Activated naive CD8-positive, alpha-beta T cell (primary cell): ENCODE data around the gene RARRES2.

Source experiments
- H3K27ac Mint-ChIP-seq: one replicate; pipeline ENCODE4 v1.8.0; 2021; ENCODE audit warnings: mixed read lengths
- H3K27me3 Mint-ChIP-seq: one replicate; pipeline ENCODE4 v1.8.0; 2021; ENCODE audit warnings: mixed read lengths
- H3K36me3 Mint-ChIP-seq: one replicate; pipeline ENCODE4 v1.8.0; 2021; ENCODE audit warnings: mixed read lengths
- H3K4me1 Mint-ChIP-seq: one replicate; pipeline ENCODE4 v1.8.0; 2021; ENCODE audit warnings: low read depth, mixed read lengths
- H3K4me3 Mint-ChIP-seq: one replicate; pipeline ENCODE4 v1.8.0; 2021; ENCODE audit warnings: mild to moderate bottlenecking, mixed read lengths
- H3K9me3 Mint-ChIP-seq: one replicate; pipeline ENCODE4 v1.8.0; 2021; ENCODE audit warnings: low read depth, mixed read lengths

RARRES2 gene

DNA sequence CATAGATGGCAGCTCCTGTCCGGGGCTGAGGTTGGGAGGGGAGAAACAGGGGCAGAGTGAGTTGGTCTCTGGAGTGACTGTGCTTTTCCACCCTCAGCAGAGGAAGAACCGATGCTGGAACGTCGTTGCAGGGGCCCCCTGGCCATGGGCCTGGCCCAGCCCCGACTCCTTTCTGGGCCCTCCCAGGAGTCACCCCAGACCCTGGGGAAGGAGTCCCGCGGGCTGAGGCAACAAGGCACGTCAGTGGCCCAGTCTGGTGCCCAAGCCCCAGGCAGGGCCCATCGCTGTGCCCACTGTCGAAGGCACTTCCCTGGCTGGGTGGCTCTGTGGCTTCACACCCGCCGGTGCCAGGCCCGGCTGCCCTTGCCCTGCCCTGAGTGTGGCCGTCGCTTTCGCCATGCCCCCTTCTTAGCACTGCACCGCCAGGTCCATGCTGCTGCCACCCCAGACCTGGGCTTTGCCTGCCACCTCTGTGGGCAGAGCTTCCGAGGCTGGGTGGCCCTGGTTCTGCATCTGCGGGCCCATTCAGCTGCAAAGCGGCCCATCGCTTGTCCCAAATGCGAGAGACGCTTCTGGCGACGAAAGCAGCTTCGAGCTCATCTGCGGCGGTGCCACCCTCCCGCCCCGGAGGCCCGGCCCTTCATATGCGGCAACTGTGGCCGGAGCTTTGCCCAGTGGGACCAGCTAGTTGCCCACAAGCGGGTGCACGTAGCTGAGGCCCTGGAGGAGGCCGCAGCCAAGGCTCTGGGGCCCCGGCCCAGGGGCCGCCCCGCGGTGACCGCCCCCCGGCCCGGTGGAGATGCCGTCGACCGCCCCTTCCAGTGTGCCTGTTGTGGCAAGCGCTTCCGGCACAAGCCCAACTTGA lies 29.9 kb upstream of the RARRES2 start:
- Mint-ChIP-seq H3K4me1 (peaks cover 56% of the 10 kb centered on the region), H3K9me3 (no peaks in the 10 kb centered on the region), H3K27me3 (no peaks in the 10 kb centered on the region), H3K4me3 (peak overlapping the region; percentile 92), H3K36me3 (no peaks in the 10 kb centered on the region), H3K27ac (peak overlapping the region; percentile 94)

DNA sequence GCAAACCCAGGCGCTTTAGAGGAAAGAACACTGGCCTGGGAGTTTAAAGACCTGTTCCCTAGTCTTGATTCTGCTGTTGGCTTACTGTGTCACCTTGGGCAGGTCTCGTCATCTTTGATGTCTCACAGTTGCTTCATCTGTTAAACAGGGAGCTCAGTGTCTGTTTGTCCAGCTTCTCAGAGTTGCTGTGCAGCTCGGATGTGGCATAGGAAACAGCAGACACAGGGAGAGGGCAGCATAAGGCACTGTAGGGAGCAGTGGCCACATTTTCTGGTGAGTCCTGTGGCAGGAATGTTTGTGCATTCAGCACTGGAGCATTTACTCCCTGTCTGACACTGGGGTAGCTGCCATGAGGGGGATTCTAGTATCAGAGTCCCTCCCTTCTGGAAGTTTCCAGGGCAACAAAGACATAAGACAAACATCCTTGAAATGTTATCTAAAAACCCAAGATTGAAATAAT lies 29.2 kb upstream of the RARRES2 start:
- Mint-ChIP-seq H3K36me3 (no peaks in the 10 kb centered on the region), H3K4me3 (peak overlapping the region; percentile 92), H3K27ac (peak overlapping the region; percentile 94), H3K9me3 (no peaks in the 10 kb centered on the region), H3K27me3 (no peaks in the 10 kb centered on the region), H3K4me1 (peaks cover 56% of the 10 kb centered on the region)

DNA sequence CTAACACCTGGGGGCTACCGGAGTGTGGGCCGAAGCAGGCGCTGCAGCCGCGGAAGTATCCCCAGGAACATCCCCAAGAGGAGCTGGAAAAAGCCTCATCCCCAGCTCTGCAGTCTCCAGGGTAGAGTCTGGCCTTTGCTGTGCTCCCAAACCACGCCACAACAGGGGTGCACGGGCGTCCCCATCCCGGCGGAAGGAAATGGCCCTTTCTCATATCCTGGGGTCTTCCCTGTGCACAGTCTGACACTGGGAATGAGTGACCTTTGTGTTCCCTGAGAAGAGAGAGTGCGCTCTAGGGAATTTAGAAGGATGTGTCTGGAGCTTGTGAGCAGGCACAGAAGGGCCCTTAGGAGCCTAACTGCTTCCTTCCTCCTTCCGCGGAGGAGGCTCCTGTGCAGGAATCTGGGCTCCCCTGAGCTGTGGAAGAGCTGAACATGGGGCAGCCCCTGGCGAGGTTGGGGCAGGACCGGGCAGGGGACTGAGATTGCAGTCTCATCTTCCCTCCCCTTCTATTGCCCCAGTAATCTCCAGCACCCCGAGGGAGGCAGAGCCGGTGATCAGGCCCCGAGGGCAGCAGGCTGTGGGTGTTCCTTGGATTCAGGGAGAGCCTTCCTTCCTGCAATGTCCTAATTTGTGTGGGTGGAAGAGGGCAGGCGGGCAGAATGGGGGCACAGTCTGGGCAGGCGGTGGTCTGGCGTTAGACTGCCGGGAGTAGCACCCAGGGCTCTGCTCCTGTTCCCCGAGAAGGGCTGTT lies 28.5 kb upstream of the RARRES2 start:
- H3K4me1 Mint-ChIP-seq: peaks cover 56% of the 10 kb centered on the region
- no peaks in the 10 kb centered on the region for H3K36me3 Mint-ChIP-seq
- no peaks in the 10 kb centered on the region for H3K27me3 Mint-ChIP-seq
- no peaks in the 10 kb centered on the region for H3K9me3 Mint-ChIP-seq
- H3K4me3 Mint-ChIP-seq: peak overlapping the region; percentile 92
- H3K27ac Mint-ChIP-seq: peak overlapping the region; percentile 94

DNA sequence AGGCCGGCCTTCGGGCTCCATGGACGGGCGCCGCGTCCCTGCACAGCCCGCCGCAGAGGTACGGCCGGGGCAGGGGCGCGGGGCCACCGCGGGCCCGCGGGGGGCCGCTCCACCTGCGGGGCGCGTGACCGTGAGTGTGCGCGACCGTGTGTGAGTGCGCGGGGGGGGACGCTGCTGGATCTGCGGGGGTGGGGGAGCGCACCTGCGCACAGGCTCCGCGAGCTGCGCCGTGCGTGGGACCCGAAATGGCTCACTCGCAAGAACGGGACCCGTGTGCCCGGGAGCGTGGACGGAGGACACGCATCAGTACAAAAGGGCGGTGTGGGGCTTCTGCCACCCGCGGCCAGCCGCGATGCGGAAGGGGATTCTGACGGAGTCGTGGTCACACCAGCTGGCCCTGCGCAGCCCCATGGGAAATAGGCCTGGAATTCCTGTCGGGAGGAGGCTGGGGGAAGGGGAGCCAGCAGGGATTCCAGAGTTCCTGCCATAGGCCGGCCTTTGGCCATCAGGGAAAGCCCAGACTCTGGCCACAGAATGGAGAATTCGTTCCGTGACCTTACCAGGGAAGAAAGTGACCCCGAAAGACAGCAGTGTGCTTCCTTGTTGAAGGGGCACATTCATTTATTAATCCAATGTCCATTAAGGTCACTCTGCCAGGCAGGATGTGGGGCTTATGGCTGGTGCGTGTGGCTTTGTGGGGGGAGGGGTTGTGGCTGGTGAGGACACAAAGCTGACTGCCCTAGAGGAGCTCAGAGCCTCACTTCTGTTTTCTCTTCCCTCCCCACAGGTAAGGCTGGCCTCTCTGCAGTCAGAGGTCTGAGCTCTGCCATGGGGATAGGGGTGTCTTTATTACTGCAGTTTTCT lies 27.7 kb upstream of the RARRES2 start:
- Mint-ChIP-seq H3K4me3 (peak overlapping the region; percentile 92), H3K36me3 (no peaks in the 10 kb centered on the region), H3K27ac (peak overlapping the region; percentile 94), H3K4me1 (peaks cover 53% of the 10 kb centered on the region), H3K9me3 (no peaks in the 10 kb centered on the region), H3K27me3 (no peaks in the 10 kb centered on the region)

DNA sequence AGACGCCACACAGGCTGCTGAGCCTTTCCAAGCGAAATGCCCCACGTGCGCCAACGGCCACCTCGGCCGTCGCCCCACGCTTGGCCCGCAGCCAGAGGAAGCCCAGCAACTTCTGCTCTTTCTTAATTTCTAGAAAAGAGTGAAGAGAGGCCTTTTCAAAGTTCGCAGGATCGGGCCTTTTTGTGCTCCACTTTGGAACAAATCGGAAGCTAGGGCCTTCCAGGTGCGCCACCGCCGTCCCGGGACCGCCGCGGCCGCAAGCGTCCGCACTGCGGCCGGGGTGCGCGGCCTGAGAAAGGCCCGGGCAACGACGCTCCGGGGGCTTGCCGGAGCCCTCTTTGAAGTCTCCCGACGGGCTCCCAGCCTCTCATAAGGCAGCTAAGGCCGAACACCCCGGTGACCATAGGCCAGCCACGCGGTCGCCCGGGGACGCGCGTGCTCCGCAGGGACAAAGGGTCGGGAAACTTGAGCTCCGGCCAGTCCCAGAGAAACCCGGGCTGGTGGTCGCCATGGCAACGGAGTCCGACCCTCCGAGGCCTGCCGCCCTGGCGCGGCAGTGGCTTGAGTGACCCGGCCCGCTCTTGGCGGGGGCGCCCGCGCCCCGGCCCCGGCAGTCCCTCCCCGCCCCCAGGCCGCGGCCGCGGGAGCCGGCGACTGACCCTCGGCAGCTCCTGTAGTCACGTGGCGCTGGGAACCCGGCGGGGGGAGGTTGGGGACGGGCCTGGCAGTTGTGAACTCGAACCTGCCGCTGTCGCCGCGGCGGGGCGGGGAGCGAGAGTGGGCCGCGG lies 26.9 kb upstream of the RARRES2 start, which contains the start of gene REPIN1:
TSS of gene REPIN1 (plus strand) at position 727 of the 788 bp plus-strand sequence. CDS start 890 bp downstream, outside the sequence.
- H3K27ac Mint-ChIP-seq: peak within 1 kb of the TSS; percentile 100

DNA sequence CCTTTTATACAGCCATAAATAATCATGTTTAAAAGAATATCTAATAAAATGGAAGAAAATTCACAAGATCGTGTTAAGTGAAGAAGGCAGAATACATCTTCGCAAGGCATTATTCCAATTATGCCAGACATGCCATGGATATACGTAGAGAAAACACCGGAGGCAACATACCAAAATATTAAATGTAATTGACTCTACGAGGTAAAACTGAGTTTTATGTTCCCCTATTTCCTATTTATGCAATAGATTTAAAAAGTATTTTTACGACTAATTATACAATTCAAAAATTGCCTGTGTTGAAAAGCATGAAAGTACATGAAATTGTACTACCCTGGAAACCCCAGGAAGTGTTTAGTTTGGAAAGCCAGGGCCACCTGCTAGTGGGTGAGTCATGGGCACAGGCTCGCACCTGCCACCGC lies 26.3 kb upstream of the RARRES2 start:
- Mint-ChIP-seq H3K36me3 (no peaks in the 10 kb centered on the region), H3K27me3 (no peaks in the 10 kb centered on the region), H3K4me3 (peak overlapping the region; percentile 96), H3K4me1 (peaks cover 47% of the 10 kb centered on the region), H3K9me3 (no peaks in the 10 kb centered on the region), H3K27ac (peak overlapping the region; percentile 100)

More for the DNA sequence above, 26.9 kb upstream of the RARRES2 start, which contains the start of gene REPIN1:
- Mint-ChIP-seq H3K36me3 (no peaks in the 10 kb centered on the region), H3K4me1 (peaks cover 51% of the 10 kb centered on the region), H3K27me3 (no peaks in the 10 kb centered on the region), H3K9me3 (no peaks in the 10 kb centered on the region), H3K4me3 (peak within 1 kb of the TSS; percentile 96)

DNA sequence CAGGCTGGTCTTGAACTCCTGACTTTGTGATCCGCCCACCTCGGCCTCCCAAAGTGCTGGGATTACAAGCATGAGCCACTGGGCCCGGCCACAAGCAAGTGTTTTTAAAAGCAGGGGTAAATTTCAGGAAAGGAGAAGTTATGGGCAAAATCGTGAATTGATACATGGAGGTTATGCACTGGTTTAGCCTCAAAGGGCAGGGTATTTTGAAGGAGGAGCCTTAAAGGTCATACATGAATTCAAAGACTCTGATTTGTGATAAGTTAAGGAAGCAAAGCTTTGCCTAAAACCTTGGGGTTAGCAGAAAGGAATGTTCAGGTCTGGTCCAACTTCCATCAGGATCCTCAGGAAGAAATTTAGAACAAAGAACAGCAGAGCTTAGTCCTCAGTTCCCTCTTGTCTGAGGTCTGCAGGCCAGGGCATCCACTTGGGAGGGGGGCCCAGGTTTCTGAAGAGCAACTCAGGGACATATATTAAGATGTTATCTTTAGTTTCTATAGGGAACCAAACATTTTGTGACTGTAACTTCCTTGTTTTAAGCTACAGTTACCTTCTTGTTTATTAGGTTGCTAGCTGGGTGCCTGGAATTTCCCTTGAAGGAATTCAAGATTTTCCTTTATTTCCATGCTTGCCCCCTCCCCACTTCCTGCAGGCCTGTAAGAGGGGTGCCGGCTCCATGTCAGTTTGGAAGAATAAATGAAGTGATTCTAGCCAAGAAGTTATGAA lies 24.4 kb upstream of the RARRES2 start:
- H3K4me3 Mint-ChIP-seq: no peak overlapping the region
- H3K27ac Mint-ChIP-seq: peak overlapping the region; percentile 75
- no peaks in the 10 kb centered on the region for H3K36me3 Mint-ChIP-seq
- no peaks in the 10 kb centered on the region for H3K27me3 Mint-ChIP-seq
- H3K4me1 Mint-ChIP-seq: peaks cover 52% of the 10 kb centered on the region
- H3K9me3 Mint-ChIP-seq: no peaks in the 10 kb centered on the region

DNA sequence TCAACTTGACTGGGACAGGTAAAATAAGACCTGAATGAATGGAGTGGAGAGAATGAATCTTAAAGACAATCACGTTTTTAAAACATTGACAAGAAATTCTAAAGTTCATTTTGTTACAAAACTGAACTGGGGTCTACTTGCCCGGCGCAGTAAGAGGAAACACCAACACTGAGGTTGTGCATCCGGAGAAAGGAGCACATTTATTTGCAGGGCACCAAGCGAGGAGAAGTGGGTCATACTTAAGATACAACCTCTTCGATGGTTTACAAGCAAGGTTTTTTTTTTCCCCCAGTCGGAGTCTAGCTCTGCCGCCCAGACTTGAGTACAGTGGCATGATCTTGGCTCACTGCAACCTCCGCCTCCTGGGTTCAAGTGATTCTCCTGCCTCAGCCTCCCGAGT lies 23.8 kb upstream of the RARRES2 start:
- Mint-ChIP-seq H3K36me3 (no peaks in the 10 kb centered on the region), H3K27me3 (no peaks in the 10 kb centered on the region), H3K4me3 (no peak overlapping the region), H3K4me1 (peaks cover 47% of the 10 kb centered on the region), H3K27ac (peak overlapping the region; percentile 61), H3K9me3 (no peaks in the 10 kb centered on the region)

DNA sequence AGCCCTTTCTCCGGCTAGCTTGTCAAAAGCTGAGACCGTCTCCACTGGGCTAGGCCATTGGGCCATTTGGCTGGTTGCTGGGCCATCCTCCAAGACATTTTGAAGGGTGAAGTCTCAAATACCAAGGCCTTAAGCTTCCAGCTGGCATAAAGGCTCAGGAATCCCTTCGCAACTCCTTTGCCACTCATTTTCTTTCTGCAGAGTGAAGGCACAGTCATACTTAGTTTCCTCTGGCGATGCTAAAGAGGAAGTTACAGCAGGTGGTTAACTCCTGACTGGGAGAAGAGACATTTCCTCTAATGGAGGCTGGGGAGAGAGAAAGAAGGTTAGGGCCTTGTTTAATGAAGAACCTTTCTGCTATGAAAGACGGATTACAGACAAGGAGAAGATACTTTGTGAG lies 22.4 kb upstream of the RARRES2 start:
- Mint-ChIP-seq H3K4me1 (peaks cover 50% of the 10 kb centered on the region), H3K27ac (peak overlapping the region; percentile 34), H3K27me3 (no peaks in the 10 kb centered on the region), H3K36me3 (no peaks in the 10 kb centered on the region), H3K4me3 (no peak overlapping the region), H3K9me3 (no peaks in the 10 kb centered on the region)

DNA sequence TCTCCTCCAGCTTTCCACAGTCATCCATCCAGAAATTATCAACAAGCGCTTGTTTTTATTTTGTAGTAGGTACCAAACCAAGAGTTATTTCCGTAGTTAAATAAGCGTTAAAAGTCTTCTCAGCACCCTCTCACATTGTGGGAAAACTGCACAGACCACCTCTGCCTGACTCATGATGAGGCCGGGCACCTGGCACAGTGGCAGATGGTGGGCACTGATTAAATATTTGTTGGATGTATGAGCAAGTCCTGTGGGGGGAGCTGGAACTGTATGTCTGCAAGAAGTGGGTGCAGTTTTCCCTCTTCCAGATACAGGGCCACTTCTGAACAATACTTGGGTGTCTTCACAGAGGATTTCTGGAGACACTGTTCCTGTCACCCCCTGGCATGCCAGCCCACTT lies 21.9 kb upstream of the RARRES2 start:
- no peak overlapping the region for H3K4me3 Mint-ChIP-seq
- H3K9me3 Mint-ChIP-seq: no peaks in the 10 kb centered on the region
- H3K36me3 Mint-ChIP-seq: no peaks in the 10 kb centered on the region
- H3K27me3 Mint-ChIP-seq: no peaks in the 10 kb centered on the region
- H3K27ac Mint-ChIP-seq: no peak overlapping the region
- peaks cover 55% of the 10 kb centered on the region for H3K4me1 Mint-ChIP-seq

DNA sequence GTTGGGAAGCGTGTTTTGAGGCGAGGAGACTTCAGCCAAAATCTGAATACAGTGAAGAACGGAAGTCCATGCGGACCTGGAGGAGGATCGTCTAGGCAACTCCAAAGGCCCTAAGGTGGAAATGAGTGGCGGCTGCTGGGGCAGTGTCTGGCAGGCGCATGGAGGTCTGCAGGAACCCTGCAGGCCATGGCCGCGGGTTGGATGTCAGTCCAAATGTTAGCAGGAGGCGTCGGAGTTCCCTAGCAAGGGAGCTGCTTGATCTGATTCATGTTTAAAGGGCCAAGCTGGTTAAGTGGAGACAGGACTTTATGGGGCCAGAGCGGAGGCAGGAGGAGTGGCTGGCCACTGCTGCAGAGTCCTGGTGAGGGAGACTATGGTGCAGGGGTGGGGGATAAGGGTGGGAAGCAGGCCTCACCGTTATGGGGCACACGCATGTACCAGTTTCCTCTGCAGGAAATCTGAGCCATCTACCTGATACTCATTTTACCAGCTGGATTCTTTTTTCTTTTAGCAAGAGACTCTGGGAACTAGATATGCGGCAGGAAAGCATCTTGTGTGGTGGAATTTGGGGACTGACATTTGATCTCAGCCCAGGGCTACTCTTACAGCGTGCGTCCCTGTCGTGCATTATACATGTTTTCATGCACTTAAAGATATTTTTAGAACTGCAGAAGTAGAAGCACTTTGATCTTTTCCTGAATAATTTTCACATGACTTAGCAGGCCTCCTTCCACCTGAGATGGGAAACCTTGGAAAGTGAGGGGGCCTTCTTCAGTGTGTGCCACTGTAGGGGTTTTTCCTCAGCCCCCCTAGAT lies 20.6 kb upstream of the RARRES2 start:
- no peaks in the 10 kb centered on the region for H3K27me3 Mint-ChIP-seq
- H3K27ac Mint-ChIP-seq: no peak overlapping the region
- no peak overlapping the region for H3K4me3 Mint-ChIP-seq
- peaks cover 59% of the 10 kb centered on the region for H3K4me1 Mint-ChIP-seq
- H3K9me3 Mint-ChIP-seq: no peaks in the 10 kb centered on the region
- no peaks in the 10 kb centered on the region for H3K36me3 Mint-ChIP-seq

DNA sequence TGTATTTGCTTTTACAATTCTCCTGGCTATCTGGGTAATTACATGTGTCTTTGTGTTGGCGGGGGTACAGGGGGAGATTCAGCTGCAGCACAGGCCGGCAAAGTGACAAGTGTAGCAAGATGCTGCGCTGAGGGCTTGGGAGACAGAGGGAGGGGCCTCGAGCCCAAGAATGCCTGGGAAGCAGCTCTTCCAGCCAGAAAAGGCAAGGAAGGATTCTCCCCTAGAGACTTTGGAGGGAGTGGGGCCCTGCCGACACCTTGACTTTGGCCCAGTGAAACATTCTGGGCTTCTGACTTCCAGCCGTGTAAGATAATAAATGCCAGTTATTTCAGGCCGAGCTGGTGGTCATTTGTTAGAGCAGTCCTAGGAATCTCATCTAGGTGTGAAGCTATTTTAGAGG lies 20.0 kb upstream of the RARRES2 start:
- Mint-ChIP-seq H3K27ac (no peak overlapping the region), H3K4me3 (no peak overlapping the region), H3K36me3 (no peaks in the 10 kb centered on the region), H3K27me3 (no peaks in the 10 kb centered on the region), H3K9me3 (no peaks in the 10 kb centered on the region), H3K4me1 (peaks cover 63% of the 10 kb centered on the region)
